PC-3 (cell line): Measurements from ENCODE around the gene ZNF76.

Experiments
- EZH2 ChIP-seq: fragments of 300-600 bp; sonication (generic); IDR thresholded peaks from one replicate; pipeline ENCODE4 v1.6.1; 2017; ENCODE audit warnings: antibody characterized with exemption, mild to moderate bottlenecking, low read length; ENCODE audit not compliant: unreplicated experiment
- EZH2phosphoT487 ChIP-seq: fragments of 300-600 bp; sonication (generic); IDR thresholded peaks from 2 replicates; pipeline ENCODE4 v1.6.1; 2018; ENCODE audit warnings: mild to moderate bottlenecking, antibody characterized with exemption, low read length, borderline replicate concordance
- TF ChIP-seq, protein P1 (sequence below): fragments of 300-600 bp; sonication (generic); conservative IDR thresholded peaks from 2 replicates; pipeline ENCODE4 v1.5.1; 2017; ENCODE audit warnings: antibody characterized with exemption, low read depth, mild to moderate bottlenecking, low read length

DNA sequence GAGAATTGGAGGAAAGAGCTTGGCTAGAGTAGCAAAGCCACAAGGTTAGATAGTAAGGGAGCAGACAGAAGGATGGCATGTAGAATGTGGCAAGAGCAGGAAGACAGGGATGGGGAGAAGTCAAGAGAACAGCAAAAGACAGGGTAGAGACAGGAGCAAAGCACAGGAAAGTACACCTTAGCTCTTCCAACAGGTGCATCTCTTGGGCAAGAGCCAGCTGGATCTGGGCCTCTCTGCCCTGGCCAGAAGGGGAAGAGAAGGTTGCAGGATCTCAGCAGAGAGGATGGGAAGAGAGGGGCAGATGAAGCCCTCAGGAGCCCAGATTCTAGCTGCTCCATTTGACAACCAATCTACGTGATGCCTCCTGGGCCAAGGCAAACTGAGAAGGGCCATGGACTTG, 29.0 kb upstream of the ZNF76 start:
- TF ChIP-seq, protein P1, sequence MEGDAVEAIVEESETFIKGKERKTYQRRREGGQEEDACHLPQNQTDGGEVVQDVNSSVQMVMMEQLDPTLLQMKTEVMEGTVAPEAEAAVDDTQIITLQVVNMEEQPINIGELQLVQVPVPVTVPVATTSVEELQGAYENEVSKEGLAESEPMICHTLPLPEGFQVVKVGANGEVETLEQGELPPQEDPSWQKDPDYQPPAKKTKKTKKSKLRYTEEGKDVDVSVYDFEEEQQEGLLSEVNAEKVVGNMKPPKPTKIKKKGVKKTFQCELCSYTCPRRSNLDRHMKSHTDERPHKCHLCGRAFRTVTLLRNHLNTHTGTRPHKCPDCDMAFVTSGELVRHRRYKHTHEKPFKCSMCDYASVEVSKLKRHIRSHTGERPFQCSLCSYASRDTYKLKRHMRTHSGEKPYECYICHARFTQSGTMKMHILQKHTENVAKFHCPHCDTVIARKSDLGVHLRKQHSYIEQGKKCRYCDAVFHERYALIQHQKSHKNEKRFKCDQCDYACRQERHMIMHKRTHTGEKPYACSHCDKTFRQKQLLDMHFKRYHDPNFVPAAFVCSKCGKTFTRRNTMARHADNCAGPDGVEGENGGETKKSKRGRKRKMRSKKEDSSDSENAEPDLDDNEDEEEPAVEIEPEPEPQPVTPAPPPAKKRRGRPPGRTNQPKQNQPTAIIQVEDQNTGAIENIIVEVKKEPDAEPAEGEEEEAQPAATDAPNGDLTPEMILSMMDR, result no peak
- no peak for TF ChIP-seq EZH2
- no peak for TF ChIP-seq EZH2phosphoT487
